Measurements from ENCODE around the gene ICAM3. TPM values are rescaled to one million over a fixed set of nuclear protein-coding genes. Genes with fewer than 3 reads are reported as not detected.
"Not testable (repeated sequence)": the region's sequence is repeated elsewhere in the genome, so short reads cannot be mapped to it uniquely, and the experiment has no call there.

Gene ICAM3
- total RNA-seq, 1 donor from 2014 or later, result 10.0 TPM

DNA sequence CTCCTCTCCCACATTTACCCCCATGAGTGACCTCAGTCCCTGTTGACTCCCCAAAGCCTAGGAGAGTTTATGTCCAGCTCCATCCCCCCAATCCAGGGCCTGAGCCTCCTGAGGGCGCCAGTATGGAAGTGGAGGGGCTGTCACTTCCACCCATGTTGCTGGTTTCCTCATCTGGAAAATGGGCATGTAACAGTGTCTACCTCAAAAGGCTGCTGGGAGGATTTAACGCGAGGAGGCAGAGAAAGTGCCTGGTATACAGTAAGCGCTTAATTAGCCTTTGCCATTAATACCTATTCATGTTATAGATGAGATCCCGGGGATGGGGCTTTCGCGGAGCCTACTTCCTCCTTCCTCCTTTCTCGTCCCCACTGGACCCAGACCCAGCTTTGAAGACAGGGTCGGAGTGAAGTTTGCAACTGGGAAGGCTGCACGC, 40.5 kb upstream of the ICAM3 start:
- Mint-ChIP-seq H3K4me3 (peak overlapping the region; percentile 92), H3K27ac (ENCODE audit: unreplicated experiment) (peak overlapping the region; percentile 96), H3K36me3 (ENCODE audit: low read depth) (peaks cover 14% of the 10 kb centered on the region), H3K4me1 (peaks cover 18% of the 10 kb centered on the region), H3K27me3 (ENCODE audit: low read depth) (no peaks in the 10 kb centered on the region), H3K9me3 (no peaks in the 10 kb centered on the region)
- no peak for DNase-seq (ENCODE audit: low read depth, low spot score)
- TF ChIP-seq CTCF (conservative IDR thresholded peaks at IDR 0.05), result no peak

GRCh38 chr19:10378124-10378523, 38.7 kb upstream of the ICAM3 start:
- no peak overlapping the region for H3K27ac Mint-ChIP-seq (ENCODE audit: unreplicated experiment)
- TF ChIP-seq CTCF (conservative IDR thresholded peaks at IDR 0.05), result no peak

GRCh38 chr19:10377140-10377640, 37.8 kb upstream of the ICAM3 start:
- not testable (repeated sequence) for H3K9me3 Mint-ChIP-seq; H3K27me3 Mint-ChIP-seq (ENCODE audit: low read depth); DNase-seq (ENCODE audit: low read depth, low spot score); H3K27ac Mint-ChIP-seq (ENCODE audit: unreplicated experiment)
- H3K36me3 Mint-ChIP-seq (ENCODE audit: low read depth), result peaks cover 15% of the 10 kb centered on the region
- H3K4me1 Mint-ChIP-seq, result peaks cover 18% of the 10 kb centered on the region
- H3K4me3 Mint-ChIP-seq, result peak overlapping the region; percentile 47

More at GRCh38 chr19:10378124-10378523, 38.7 kb upstream of the ICAM3 start:
- H3K4me1 Mint-ChIP-seq, result peaks cover 18% of the 10 kb centered on the region
- no peak for DNase-seq (ENCODE audit: low read depth, low spot score)
- no peaks in the 10 kb centered on the region for H3K27me3 Mint-ChIP-seq (ENCODE audit: low read depth)
- H3K36me3 Mint-ChIP-seq (ENCODE audit: low read depth), result peaks cover 15% of the 10 kb centered on the region
- H3K4me3 Mint-ChIP-seq, result peak overlapping the region; percentile 19
- no peaks in the 10 kb centered on the region for H3K9me3 Mint-ChIP-seq

DNA sequence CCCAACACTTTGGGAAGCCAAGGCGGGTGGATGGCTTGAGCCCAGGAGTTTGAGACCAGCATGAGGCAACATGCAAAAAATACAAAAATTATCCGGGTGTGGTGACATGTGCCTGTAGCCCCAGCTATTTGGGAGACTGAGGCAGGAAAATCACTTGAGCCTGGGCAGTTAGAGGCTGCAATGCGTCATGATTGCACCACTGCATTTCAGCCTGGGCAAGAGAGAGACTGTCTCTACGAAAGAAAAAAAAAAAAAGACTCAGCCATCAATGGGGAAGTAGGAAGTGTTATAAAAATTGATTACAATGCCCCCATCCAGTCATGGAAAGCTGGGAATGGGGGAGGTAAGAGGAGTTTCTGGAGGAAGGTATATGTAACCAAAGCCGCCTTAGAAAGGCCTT, 35.5 kb upstream of the ICAM3 start:
- DNase-seq (ENCODE audit: low read depth, low spot score), result no peak
- H3K4me1 Mint-ChIP-seq, result peaks cover 6% of the 10 kb centered on the region
- H3K36me3 Mint-ChIP-seq (ENCODE audit: low read depth), result peaks cover 12% of the 10 kb centered on the region
- no peak overlapping the region for H3K27ac Mint-ChIP-seq (ENCODE audit: unreplicated experiment)
- H3K9me3 Mint-ChIP-seq, result no peaks in the 10 kb centered on the region
- H3K27me3 Mint-ChIP-seq (ENCODE audit: low read depth), result no peaks in the 10 kb centered on the region
- no peak overlapping the region for H3K4me3 Mint-ChIP-seq
- TF ChIP-seq CTCF (conservative IDR thresholded peaks at IDR 0.05), result no peak

DNA sequence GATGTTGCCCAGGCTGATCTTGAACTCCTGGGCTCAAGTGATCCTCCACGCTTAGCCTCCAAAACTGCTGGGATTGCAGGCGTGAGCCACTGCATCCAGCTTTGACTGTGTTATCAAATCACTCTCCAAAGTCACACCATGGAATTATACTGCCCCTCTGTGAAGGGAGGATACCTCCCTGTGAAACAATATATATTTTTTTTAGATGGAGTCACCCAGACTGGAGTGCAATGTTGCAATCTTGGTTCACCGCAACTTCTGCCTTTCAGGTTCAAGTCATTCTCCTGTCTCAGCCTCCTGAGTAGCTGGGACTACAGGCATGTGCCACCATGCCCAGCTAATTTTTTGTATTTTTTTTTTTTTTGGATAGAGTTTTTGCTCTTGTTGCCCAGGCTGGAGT, 33.3 kb upstream of the ICAM3 start:
- no peaks in the 10 kb centered on the region for H3K27me3 Mint-ChIP-seq (ENCODE audit: low read depth)
- no peak overlapping the region for H3K4me3 Mint-ChIP-seq
- no peak for TF ChIP-seq CTCF (conservative IDR thresholded peaks at IDR 0.05)
- H3K27ac Mint-ChIP-seq (ENCODE audit: unreplicated experiment), result no peak overlapping the region
- peaks cover 21% of the 10 kb centered on the region for H3K36me3 Mint-ChIP-seq (ENCODE audit: low read depth)
- no peaks in the 10 kb centered on the region for H3K9me3 Mint-ChIP-seq
- no peak for DNase-seq (ENCODE audit: low read depth, low spot score)
- H3K4me1 Mint-ChIP-seq, result no peaks in the 10 kb centered on the region

DNA sequence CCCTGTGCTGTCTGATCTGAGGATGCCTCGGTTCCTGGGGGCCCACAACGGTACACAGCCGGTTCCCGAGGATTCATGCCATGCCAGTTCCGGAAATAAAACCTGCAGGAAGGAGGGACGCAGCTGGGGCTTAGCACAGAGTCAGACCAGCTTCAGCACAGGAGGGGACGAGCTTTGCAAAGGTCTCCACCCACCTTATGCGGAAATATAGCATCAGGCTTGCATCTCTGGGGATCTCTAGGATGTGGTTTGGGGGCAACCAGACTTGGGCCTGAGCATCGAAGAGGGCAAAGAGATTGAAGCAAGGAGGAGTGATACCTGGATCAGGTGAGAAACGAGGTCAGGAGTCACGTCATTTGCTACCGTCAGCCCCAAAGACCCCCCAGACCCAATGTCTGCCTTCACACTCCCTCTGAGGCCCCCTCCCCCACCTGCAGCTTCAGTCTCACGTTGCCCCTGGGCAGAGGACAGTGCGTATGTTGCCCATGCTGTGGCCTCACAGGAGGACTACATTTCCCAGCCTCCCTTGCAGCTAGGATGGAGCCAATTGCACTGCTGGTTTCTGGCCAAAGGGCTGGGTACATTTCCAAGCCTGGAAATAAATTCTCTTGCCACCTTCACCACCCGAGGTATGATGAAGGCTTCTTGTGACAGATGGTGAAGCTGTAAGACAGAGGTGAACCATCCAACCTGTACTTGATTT, 28.8 kb upstream of the ICAM3 start:
- no peaks in the 10 kb centered on the region for H3K9me3 Mint-ChIP-seq
- H3K27ac Mint-ChIP-seq (ENCODE audit: unreplicated experiment), result no peak overlapping the region
- H3K36me3 Mint-ChIP-seq (ENCODE audit: low read depth), result peaks cover 22% of the 10 kb centered on the region
- no peak for DNase-seq (ENCODE audit: low read depth, low spot score)
- no peaks in the 10 kb centered on the region for H3K27me3 Mint-ChIP-seq (ENCODE audit: low read depth)
- H3K4me1 Mint-ChIP-seq, result no peaks in the 10 kb centered on the region
- TF ChIP-seq CTCF (conservative IDR thresholded peaks at IDR 0.05), result no peak
- no peak overlapping the region for H3K4me3 Mint-ChIP-seq

DNA sequence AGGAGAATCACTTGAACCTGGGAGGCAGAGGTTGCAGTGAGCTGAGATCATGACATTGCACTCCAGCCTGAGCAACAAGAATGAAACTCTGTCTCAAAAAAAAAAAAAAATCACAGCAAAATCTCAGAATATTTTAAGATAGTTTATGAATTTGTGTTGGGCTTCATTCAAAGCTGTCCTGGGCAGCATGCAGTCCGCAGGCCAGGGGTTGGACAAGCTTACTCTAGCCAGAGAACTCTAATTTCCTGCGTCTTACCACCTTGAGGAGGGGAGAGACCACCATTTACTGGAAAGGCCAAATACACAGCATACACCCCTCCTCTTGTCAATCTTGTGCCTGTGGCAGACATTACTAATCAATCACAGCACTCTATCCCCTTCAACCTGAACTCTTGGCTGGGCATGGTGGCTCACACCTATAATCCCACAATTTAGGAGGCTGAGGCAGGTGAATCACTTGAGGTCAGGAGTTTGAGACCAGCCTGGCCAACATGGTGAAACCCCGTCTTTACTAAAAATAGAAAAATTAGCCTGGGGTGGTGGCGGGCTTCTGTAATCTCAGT, 27.6 kb upstream of the ICAM3 start:
- peaks cover 22% of the 10 kb centered on the region for H3K36me3 Mint-ChIP-seq (ENCODE audit: low read depth)
- H3K4me3 Mint-ChIP-seq; H3K4me1 Mint-ChIP-seq; H3K9me3 Mint-ChIP-seq; H3K27ac Mint-ChIP-seq (ENCODE audit: unreplicated experiment); DNase-seq (ENCODE audit: low read depth, low spot score); H3K27me3 Mint-ChIP-seq (ENCODE audit: low read depth): not testable (repeated sequence)
